HepG2 (cell line): ENCODE measurements around the gene RNASE13. TPM values are rescaled to one million over a fixed set of nuclear protein-coding genes. Genes with fewer than 3 reads are reported as not detected.

ENCODE experiments used
- CENPT ChIP-seq: sonication (generic); formaldehyde crosslinking; IDR thresholded peaks from 2 replicates; pipeline ENCODE4 v1.8.0; 2022; ENCODE audit warnings: low read depth, mild to moderate bottlenecking, moderate library complexity, missing genetic modification reagents
- DRAP1 ChIP-seq: IDR thresholded peaks from 2 replicates; pipeline ENCODE4 v1.6.1; 2016; ENCODE audit warnings: missing genetic modification reagents, missing compliant biosample characterization
- ETV6 ChIP-seq: sonication (generic); formaldehyde crosslinking; conservative IDR thresholded peaks from 2 replicates; pipeline ENCODE4 v1.4.0; 2020; ENCODE audit warnings: missing genetic modification reagents
- HMG20A ChIP-seq: IDR thresholded peaks from 2 replicates; pipeline ENCODE4 v1.6.1; 2016; ENCODE audit warnings: borderline replicate concordance
- HMG20B ChIP-seq: conservative IDR thresholded peaks from 2 replicates; pipeline ENCODE4 v1.6.1; 2016; ENCODE audit warnings: missing genetic modification reagents, missing compliant biosample characterization
- HMGXB4 ChIP-seq, 2 experiments: sonication (generic) in 1 of 2; formaldehyde crosslinking in 1 of 2; IDR thresholded peaks; 2 replicates each; pipeline versions ENCODE4 v1.4.0 to v1.6.1; 2018 to 2020; ENCODE audit warnings: missing genetic modification reagents in 2 of 2, borderline replicate concordance in 1 of 2, low read depth in 1 of 2, mild to moderate bottlenecking in 1 of 2, missing biosample characterization in 1 of 2
- IRF2 ChIP-seq: IDR thresholded peaks from 2 replicates; pipeline ENCODE4 v1.6.1; 2018; ENCODE audit warnings: missing genetic modification reagents, missing compliant biosample characterization
- JARID2 ChIP-seq: sonication (generic); formaldehyde crosslinking; IDR thresholded peaks from 2 replicates; pipeline ENCODE4 v1.8.1; 2023; ENCODE audit warnings: missing genetic modification reagents, inconsistent platforms; ENCODE audit not compliant: insufficient replicate concordance
- NFAT5 ChIP-seq: sonication (generic); formaldehyde crosslinking; IDR thresholded peaks from 2 replicates; pipeline ENCODE4 v1.4.0; 2020; ENCODE audit warnings: missing genetic modification reagents
- POLR2AphosphoS5 ChIP-seq: IDR thresholded peaks from 2 replicates; pipeline ENCODE4 v1.6.1; 2012; ENCODE audit warnings: low read depth, low read length
- RFXAP ChIP-seq: sonication (generic); formaldehyde crosslinking; IDR thresholded peaks from 2 replicates; pipeline ENCODE4 v1.4.0; 2020; ENCODE audit warnings: missing genetic modification reagents, borderline replicate concordance
- ZBTB7B ChIP-seq: sonication (generic); formaldehyde crosslinking; IDR thresholded peaks from 2 replicates; pipeline ENCODE4 v1.4.0; 2020; ENCODE audit warnings: missing genetic modification reagents
- ZNF709 ChIP-seq: sonication (generic); formaldehyde crosslinking; IDR thresholded peaks from 2 replicates; pipeline ENCODE4 v1.5.0; 2020; ENCODE audit warnings: mild to moderate bottlenecking, missing genetic modification reagents
- polyA plus RNA-seq, 8 experiments: library from polyadenylated mRNA; depleted of rRNA in 3 of 8; stranded (reverse) in 7 of 8; unstranded in 1 of 8; fragments of >200 nt; fragmentation: Illumina TruSeq in 4 of 8; extraction: Trizol in 4 of 8; gene quantifications; 2 replicates each; pipeline versions ENCODE4 v1.2.1 to v1.2.3, GENCODE V29; 2011 to 2016; ENCODE audit warnings: low read depth in 4 of 8, missing spikeins in 1 of 8, mixed read lengths in 1 of 8; ENCODE audit not compliant: insufficient read depth in 1 of 8
- total RNA-seq, 5 experiments: library from RNA; depleted of rRNA; stranded (reverse); fragments of >200 nt; fragmentation: Illumina TruSeq; extraction: Trizol; gene quantifications; 2 replicates each; pipeline ENCODE4 v1.2.3, GENCODE V29; 2016; ENCODE audit warnings: low read depth in 1 of 5

The RNASE13 gene
- total and polyA plus RNA-seq, 2 of the 13 experiments (the other 11 are each of a cell fraction or from before 2014, with no cell fraction given), result 1.0 TPM; not detected in 1

- TF ChIP-seq HMGXB4 (CRISPR knock-in tag; IDR thresholded peaks at IDR 0.05; ENCODE audit: borderline replicate concordance in 1 of 2, low read depth in 1 of 2), result 0 out of 4 replicates have a peak, but pooled peaks of 1 of the 2 experiments have one; percentile 25
- no peak for TF ChIP-seq HMG20A (CRISPR knock-in tag)
- no peak for TF ChIP-seq JARID2 (CRISPR knock-in tag)
- TF ChIP-seq ETV6 (CRISPR knock-in tag), result no peak
- TF ChIP-seq ZNF709 (CRISPR knock-in tag), result 0 out of 2 replicates have a peak, but pooled peaks have one; percentile 56
- TF ChIP-seq HMG20B (CRISPR knock-in tag), result 0 out of 2 replicates have a peak, but pooled peaks have one; percentile 11
- 0 out of 2 replicates have a peak, but pooled peaks have one; percentile 48 for TF ChIP-seq POLR2AphosphoS5
- TF ChIP-seq DRAP1 (CRISPR knock-in tag), result no peak
- no peak for TF ChIP-seq IRF2 (CRISPR knock-in tag)
- no peak for TF ChIP-seq RFXAP (CRISPR knock-in tag)
- no peak for TF ChIP-seq CENPT (CRISPR knock-in tag)
- no peak for TF ChIP-seq NFAT5 (CRISPR knock-in tag)
- TF ChIP-seq ZBTB7B, result 0 out of 2 replicates have a peak, but pooled peaks have one; percentile 15
Measured at GRCh38 chr14:21060614-21061346, 26.2 kb upstream of the RNASE13 start (continued).
